CD14-positive monocyte (primary cell): ENCODE data around the gene DGCR6L. TPM values are rescaled to one million over a fixed set of nuclear protein-coding genes. Genes with fewer than 3 reads are reported as not detected.
A peak's percentile ranks its signal among the peaks of the same experiment; 100 is the strongest.
"Not testable (repeated sequence)": the region's sequence is repeated elsewhere in the genome, so short reads cannot be mapped to it uniquely, and the experiment has no call there.

Source experiments
- DNase-seq, 3 donors: peaks; one replicate each; pipeline ENCODE4 v3.0.0-alpha.2; 2011 to 2022
- H2AFZ ChIP-seq: 2 replicates; pipeline ENCODE4 v1.6.0; 2012; ENCODE audit warnings: mild to moderate bottlenecking, low read depth, low read length, inconsistent platforms; ENCODE audit not compliant: insufficient read depth, poor library complexity, severe bottlenecking
- H3K27ac ChIP-seq, 2 donors: 1 replicate in 1 of 2; 2 replicates in 1 of 2; pipeline ENCODE4 v1.5.1; 2012 to 2013; ENCODE audit warnings: low read length in 2 of 2, control low read depth in 1 of 2, inconsistent platforms in 1 of 2, low read depth in 1 of 2, mild to moderate bottlenecking in 1 of 2
- H3K27me3 ChIP-seq, 2 donors: one replicate each; pipeline versions ENCODE4 v1.6.0 to v1.6.1; 2011 to 2013; ENCODE audit warnings: low read length in 2 of 2; ENCODE audit not compliant: control insufficient read depth in 2 of 2, insufficient read depth in 2 of 2
- H3K36me3 ChIP-seq, 2 donors: replicated peaks in 1 of 2; 1 replicate in 1 of 2; 2 replicates in 1 of 2; pipeline versions ENCODE4 v1.5.1 to v1.6.1; 2012 to 2013; ENCODE audit warnings: low read length in 2 of 2, control low read depth in 1 of 2, inconsistent platforms in 1 of 2, mild to moderate bottlenecking in 1 of 2; ENCODE audit not compliant: insufficient read depth in 2 of 2, control insufficient read depth in 1 of 2
- H3K4me1 ChIP-seq, 2 donors: 1 replicate in 1 of 2; 2 replicates in 1 of 2; pipeline versions ENCODE4 v1.5.1 to v1.6.1; 2012 to 2013; ENCODE audit warnings: low read length in 2 of 2, control low read depth in 1 of 2, inconsistent platforms in 1 of 2, mild to moderate bottlenecking in 1 of 2, moderate library complexity in 1 of 2; ENCODE audit not compliant: insufficient read depth in 2 of 2, control insufficient read depth in 1 of 2
- H3K4me2 ChIP-seq: replicated peaks from 2 replicates; pipeline ENCODE3; 2012; ENCODE audit warnings: low read length, moderate library complexity, mild to moderate bottlenecking; ENCODE audit not compliant: poor library complexity, severe bottlenecking; ENCODE audit errors: extremely low read depth
- H3K4me3 ChIP-seq, 3 experiments: fragments of 200-600 bp in 1 of 3; sonication (generic) in 1 of 3; replicated peaks in 1 of 3; 1 replicate in 2 of 3; 2 replicates in 1 of 3; pipeline ENCODE4 v1.5.1; 2011 to 2013; ENCODE audit warnings: low read length in 3 of 3, mild to moderate bottlenecking in 3 of 3, control low read depth in 2 of 3, low read depth in 2 of 3, inconsistent platforms in 1 of 3, moderate library complexity in 1 of 3
- H3K79me2 ChIP-seq: 2 replicates; pipeline ENCODE4 v1.6.0; 2012; ENCODE audit warnings: mild to moderate bottlenecking, control low read depth, inconsistent platforms, low read length, moderate library complexity; ENCODE audit not compliant: insufficient read depth
- H3K9ac ChIP-seq: 2 replicates; pipeline ENCODE4 v1.6.0; 2017; ENCODE audit warnings: low read length, mild to moderate bottlenecking; ENCODE audit not compliant: insufficient read depth, poor library complexity, severe bottlenecking
- H3K9me3 ChIP-seq, 2 donors: replicated peaks in 1 of 2; 1 replicate in 1 of 2; 2 replicates in 1 of 2; pipeline versions ENCODE4 v1.5.1 to v1.6.1; 2012 to 2013; ENCODE audit warnings: low read length in 2 of 2, control low read depth in 1 of 2; ENCODE audit not compliant: control insufficient read depth in 1 of 2, insufficient read depth in 1 of 2
- H4K20me1 ChIP-seq: 2 replicates; pipeline ENCODE4 v1.6.0; 2012; ENCODE audit warnings: mild to moderate bottlenecking, low read length, control low read depth, moderate library complexity; ENCODE audit not compliant: insufficient read depth
- H3K27ac Mint-ChIP-seq, 7 donors: one replicate each; pipeline ENCODE4 v1.8.0; 2020; ENCODE audit warnings: mild to moderate bottlenecking in 7 of 7, mixed read lengths in 7 of 7, moderate library complexity in 6 of 7, inconsistent platforms in 2 of 7
- H3K27me3 Mint-ChIP-seq, 3 donors: one replicate each; pipeline ENCODE4 v1.8.0; 2021 to 2022; ENCODE audit warnings: low read depth in 3 of 3, mild to moderate bottlenecking in 3 of 3, mixed read lengths in 3 of 3, moderate library complexity in 3 of 3, inconsistent platforms in 1 of 3
- H3K36me3 Mint-ChIP-seq, 2 donors: one replicate each; pipeline ENCODE4 v1.8.0; 2020; ENCODE audit warnings: mixed read lengths in 2 of 2, inconsistent platforms in 1 of 2, mild to moderate bottlenecking in 1 of 2
- H3K4me1 Mint-ChIP-seq: one replicate; pipeline ENCODE4 v1.8.0; 2020; ENCODE audit warnings: mild to moderate bottlenecking, mixed read lengths
- H3K4me3 Mint-ChIP-seq, 2 donors: one replicate each; pipeline ENCODE4 v1.8.0; 2020; ENCODE audit warnings: mild to moderate bottlenecking in 2 of 2, mixed read lengths in 2 of 2, moderate library complexity in 1 of 2
- H3K9me3 Mint-ChIP-seq, 7 donors: one replicate each; pipeline ENCODE4 v1.8.0; 2020 to 2022; ENCODE audit warnings: mixed read lengths in 7 of 7, mild to moderate bottlenecking in 6 of 7, moderate library complexity in 6 of 7, inconsistent platforms in 2 of 7
- WGBS: methylation state at CpG from one replicate; pipeline ENCODE4 v1.1.5; 2013; ENCODE audit warnings: missing lambda C conversion rate; ENCODE audit not compliant: insufficient coverage; 5-methylcytosine and 5-hydroxymethylcytosine counted together
- intact Hi-C, 2 donors: fragments of 100-400 bp; cut with micrococcal nuclease; formaldehyde crosslinking; loops; one replicate each; pipeline versions ENCODE4 v1.15.0 to v1.15.1; 2023
- polyA plus RNA-seq, 3 donors: library from polyadenylated mRNA; depleted of rRNA in 1 of 3; unstranded in 2 of 3; stranded (reverse) in 1 of 3; fragments of 300-500 nt in 2 of 3; fragments of >200 nt in 1 of 3; fragmentation: Illumina TruSeq in 2 of 3; gene quantifications; 1 replicate in 2 of 3; 2 replicates in 1 of 3; pipeline ENCODE4 v1.2.3, GENCODE V29; 2012 to 2021
- TF ChIP-seq, protein P1 (sequence below): fragments of 200-600 bp; IDR thresholded peaks from one replicate; pipeline ENCODE4 v1.8.0; 2022; ENCODE audit warnings: antibody characterized with exemption, mild to moderate bottlenecking

Gene DGCR6L
- polyA plus RNA-seq, 3 donors, result 33.0 to 62.8 (median 56.3) TPM

DNA sequence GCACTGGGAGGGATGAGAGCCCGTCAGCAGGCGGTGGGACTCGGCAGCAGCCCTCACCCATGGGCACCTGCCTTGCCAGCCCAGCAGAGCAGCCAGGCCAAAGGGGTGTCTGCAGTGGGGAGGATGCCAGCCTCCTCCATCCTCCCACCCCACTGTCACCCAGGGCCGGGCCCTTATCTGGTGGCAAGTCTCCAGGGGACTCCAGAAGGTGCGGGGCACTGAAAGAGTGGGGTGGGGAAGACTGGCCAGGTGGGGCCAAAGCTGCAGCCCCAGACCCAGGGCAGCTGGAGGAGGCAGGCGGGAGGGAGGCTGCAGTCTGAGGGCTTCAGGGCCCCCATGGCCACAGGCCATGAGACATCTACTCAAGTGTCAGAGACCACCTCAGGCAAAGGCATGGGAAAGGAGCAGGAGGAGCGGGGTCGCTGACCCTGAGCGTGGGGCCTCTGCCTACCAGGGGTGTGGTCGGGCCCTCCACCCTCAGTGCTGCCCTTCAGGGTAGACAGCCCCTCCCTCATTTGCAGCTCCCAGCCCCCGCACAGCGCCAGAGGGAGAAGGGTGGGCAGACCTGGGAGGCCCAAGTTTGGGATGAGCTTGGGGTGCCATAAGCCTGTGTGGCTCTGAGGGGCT, 3.5 kb downstream of the DGCR6L start:
- intact Hi-C loops, result no loop called here
- no peak overlapping the region for H3K27ac Mint-ChIP-seq

GRCh38 chr22:20315337-20316216, 4.3 kb downstream of the DGCR6L start:
- Mint-ChIP-seq H3K4me1 (peaks cover 27% of the 10 kb centered on the region), H3K4me3 (no peak overlapping the region), H3K27me3 (no peaks in the 10 kb centered on the region), H3K9me3 (no peaks in the 10 kb centered on the region), H3K27ac (no peak overlapping the region), H3K36me3 (peaks cover 0 to 5% of the 10 kb centered on the region in 2 donors)
- Histone ChIP-seq H3K27ac (no peak overlapping the region), H4K20me1 (no peaks in the 10 kb centered on the region), H3K9ac (no peak overlapping the region), H3K36me3 (no peaks in the 10 kb centered on the region), H2AFZ (no peak overlapping the region), H3K4me3 (no peak overlapping the region), H3K4me1 (peaks cover 20 to 27% of the 10 kb centered on the region in 2 donors), H3K27me3 (no peaks in the 10 kb centered on the region), H3K79me2 (peaks cover 26% of the 10 kb centered on the region), H3K4me2 (no peak overlapping the region), H3K9me3 (no peaks in the 10 kb centered on the region)
- 92% methylated on average over 15 of the region's 25 CpGs for WGBS
- intact Hi-C loops, result no loop called here
- DNase-seq, result no peak
- TF ChIP-seq, protein P1, sequence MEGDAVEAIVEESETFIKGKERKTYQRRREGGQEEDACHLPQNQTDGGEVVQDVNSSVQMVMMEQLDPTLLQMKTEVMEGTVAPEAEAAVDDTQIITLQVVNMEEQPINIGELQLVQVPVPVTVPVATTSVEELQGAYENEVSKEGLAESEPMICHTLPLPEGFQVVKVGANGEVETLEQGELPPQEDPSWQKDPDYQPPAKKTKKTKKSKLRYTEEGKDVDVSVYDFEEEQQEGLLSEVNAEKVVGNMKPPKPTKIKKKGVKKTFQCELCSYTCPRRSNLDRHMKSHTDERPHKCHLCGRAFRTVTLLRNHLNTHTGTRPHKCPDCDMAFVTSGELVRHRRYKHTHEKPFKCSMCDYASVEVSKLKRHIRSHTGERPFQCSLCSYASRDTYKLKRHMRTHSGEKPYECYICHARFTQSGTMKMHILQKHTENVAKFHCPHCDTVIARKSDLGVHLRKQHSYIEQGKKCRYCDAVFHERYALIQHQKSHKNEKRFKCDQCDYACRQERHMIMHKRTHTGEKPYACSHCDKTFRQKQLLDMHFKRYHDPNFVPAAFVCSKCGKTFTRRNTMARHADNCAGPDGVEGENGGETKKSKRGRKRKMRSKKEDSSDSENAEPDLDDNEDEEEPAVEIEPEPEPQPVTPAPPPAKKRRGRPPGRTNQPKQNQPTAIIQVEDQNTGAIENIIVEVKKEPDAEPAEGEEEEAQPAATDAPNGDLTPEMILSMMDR, result no peak

More for the DNA sequence above, 3.5 kb downstream of the DGCR6L start:
- DNase-seq, result peak in 1 of 3 donors; percentile 2
- Mint-ChIP-seq H3K27me3 (no peaks in the 10 kb centered on the region), H3K36me3 (peaks cover 0 to 5% of the 10 kb centered on the region in 2 donors), H3K4me1 (peaks cover 34% of the 10 kb centered on the region), H3K4me3 (no peak overlapping the region), H3K9me3 (no peaks in the 10 kb centered on the region)
- no peak overlapping the region for H3K9ac ChIP-seq
- H3K27ac ChIP-seq, result no peak overlapping the region
- H2AFZ ChIP-seq, result no peak overlapping the region
- WGBS, result 100% methylated on average over 4 of the region's 12 CpGs
- peaks cover 27 to 33% of the 10 kb centered on the region in 2 donors for H3K4me1 ChIP-seq
- H3K27me3 ChIP-seq, result no peaks in the 10 kb centered on the region
- no peak overlapping the region for H3K4me2 ChIP-seq
- no peaks in the 10 kb centered on the region for H3K9me3 ChIP-seq
- H3K36me3 ChIP-seq, result no peaks in the 10 kb centered on the region
- TF ChIP-seq, protein P1, result no peak
- H3K79me2 ChIP-seq, result peaks cover 31% of the 10 kb centered on the region
- no peak overlapping the region for H3K4me3 ChIP-seq
- no peaks in the 10 kb centered on the region for H4K20me1 ChIP-seq

DNA sequence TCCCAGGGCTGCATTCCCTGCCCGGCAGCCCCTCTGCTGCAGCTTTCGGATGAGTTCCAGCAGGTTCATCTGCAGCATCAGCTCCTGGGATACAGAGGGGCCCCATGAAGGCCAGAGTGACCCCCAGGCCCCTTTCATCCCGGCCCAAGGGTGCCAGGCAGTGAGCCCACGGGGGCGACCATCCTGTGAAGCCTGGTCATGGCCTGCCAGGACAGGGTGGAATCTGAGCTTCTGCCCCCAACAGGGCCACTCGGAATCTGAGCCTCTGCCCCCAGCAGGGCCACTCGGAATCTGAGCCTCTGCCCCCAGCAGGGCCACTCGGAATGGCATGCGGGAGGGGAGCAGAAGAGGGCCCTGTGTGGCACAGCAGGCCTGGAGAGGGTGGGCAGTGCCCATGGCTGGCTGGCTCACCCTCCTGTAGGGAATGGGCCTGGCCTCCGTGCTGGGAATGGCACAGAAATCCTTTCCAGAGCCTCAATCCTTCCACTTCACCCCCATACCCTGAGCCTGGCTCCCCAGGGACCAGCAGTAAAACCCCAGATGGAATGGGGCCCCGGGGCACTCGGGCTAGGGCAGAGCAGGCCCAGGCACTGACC, 5.0 kb downstream of the DGCR6L start:
- H3K27me3 ChIP-seq, H2AFZ ChIP-seq, H3K9ac ChIP-seq, H4K20me1 ChIP-seq, H3K27ac ChIP-seq, H3K27ac Mint-ChIP-seq, H3K4me3 Mint-ChIP-seq, H3K36me3 Mint-ChIP-seq, H3K4me2 ChIP-seq, H3K36me3 ChIP-seq, H3K9me3 ChIP-seq, H3K4me3 ChIP-seq, DNase-seq, H3K27me3 Mint-ChIP-seq, H3K9me3 Mint-ChIP-seq, intact Hi-C loops: not testable (repeated sequence)
- H3K4me1 Mint-ChIP-seq, result peaks cover 25% of the 10 kb centered on the region
- Histone ChIP-seq H3K4me1 (peaks cover 16 to 25% of the 10 kb centered on the region in 2 donors), H3K79me2 (peaks cover 21% of the 10 kb centered on the region)
- 94% methylated on average over 9 of the region's 12 CpGs for WGBS
